Peyer's patch (tissue), 4 donors: ENCODE data around the gene ABLIM1. TPM values are rescaled to one million over a fixed set of nuclear protein-coding genes. Genes with fewer than 3 reads are reported as not detected.

Experiments used
- DNase-seq, 3 donors: peaks; one replicate each; pipeline ENCODE4 v3.0.0-alpha.2; 2017 to 2019
- H3K27ac ChIP-seq, 4 donors: fragments of 200-600 bp; sonication (generic); one replicate each; pipeline ENCODE4 v1.5.1; 2016 to 2019
- H3K27me3 ChIP-seq, 2 donors: fragments of 200-600 bp; sonication (generic); one replicate each; pipeline ENCODE4 v1.5.1; 2019
- H3K36me3 ChIP-seq, 3 donors: fragments of 200-600 bp; sonication (generic); one replicate each; pipeline ENCODE4 v1.5.1; 2016 to 2019
- H3K4me1 ChIP-seq, 4 donors: fragments of 200-600 bp; sonication (generic); one replicate each; pipeline ENCODE4 v1.5.1; 2016 to 2019
- H3K4me3 ChIP-seq, 4 donors: fragments of 200-600 bp; sonication (generic); 1 replicate in 3 of 4; 2 replicates in 1 of 4; pipeline ENCODE4 v1.5.1; 2016 to 2019; ENCODE audit warnings: mild to moderate bottlenecking in 1 of 4
- H3K9me3 ChIP-seq, 4 donors: fragments of 200-600 bp; sonication (generic); one replicate each; pipeline ENCODE4 v1.5.1; 2016 to 2019; ENCODE audit warnings: mild to moderate bottlenecking in 1 of 4
- POLR2A ChIP-seq, 2 donors: fragments of 450-650 bp; IDR thresholded peaks; one replicate each; pipeline ENCODE4 v1.5.1; 2017; ENCODE audit warnings: antibody characterized with exemption in 2 of 2, mild to moderate bottlenecking in 2 of 2, moderate library complexity in 2 of 2
- total RNA-seq, 4 donors: library from RNA; depleted of rRNA; stranded (reverse); fragments of >200 nt; gene quantifications; one replicate each; pipeline ENCODE4 v1.1.0, GENCODE V29; 2016
- TF ChIP-seq, protein P1 (sequence below), 6 experiments: fragments of 450-650 bp in 4 of 6; fragments of 200-600 bp in 2 of 6; sonication (generic) in 1 of 6; IDR thresholded peaks; one replicate each; pipeline ENCODE4 v1.5.1; 2017 to 2019; ENCODE audit warnings: antibody characterized with exemption in 6 of 6, mild to moderate bottlenecking in 3 of 6, moderate library complexity in 1 of 6

ABLIM1 gene
- total RNA-seq, 4 donors from 2014 or later = 91.6 to 145 (median 121) TPM

DNA sequence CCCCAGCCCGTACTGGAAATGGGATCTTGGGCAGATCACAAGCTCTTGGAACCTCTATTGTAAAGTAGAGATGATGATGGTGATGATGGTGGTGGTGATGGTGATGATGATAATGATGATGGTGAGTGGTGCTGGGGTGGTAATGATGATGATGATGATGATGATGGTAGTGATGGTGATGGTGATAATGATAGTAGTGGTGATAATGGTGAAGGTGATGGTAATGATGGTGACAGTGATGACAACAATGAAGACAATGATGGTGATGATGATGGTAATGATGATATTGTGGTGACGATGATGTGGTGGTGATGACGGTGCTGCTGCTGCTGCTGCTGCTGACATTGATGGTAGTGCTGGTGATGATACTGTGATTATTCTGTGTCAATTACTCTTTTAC, 162.8 kb downstream of the ABLIM1 start:
- Histone ChIP-seq H3K4me3 (no peak overlapping the region), H3K36me3 (no peaks in the 10 kb centered on the region), H3K27ac (no peak overlapping the region), H3K27me3 (no peaks in the 10 kb centered on the region), H3K9me3 (no peaks in the 10 kb centered on the region), H3K4me1 (peaks cover 0 to 38% (median 19%) of the 10 kb centered on the region in 4 donors)
- TF ChIP-seq POLR2A (IDR thresholded peaks at IDR 0.05) = no peak
- TF ChIP-seq, protein P1, sequence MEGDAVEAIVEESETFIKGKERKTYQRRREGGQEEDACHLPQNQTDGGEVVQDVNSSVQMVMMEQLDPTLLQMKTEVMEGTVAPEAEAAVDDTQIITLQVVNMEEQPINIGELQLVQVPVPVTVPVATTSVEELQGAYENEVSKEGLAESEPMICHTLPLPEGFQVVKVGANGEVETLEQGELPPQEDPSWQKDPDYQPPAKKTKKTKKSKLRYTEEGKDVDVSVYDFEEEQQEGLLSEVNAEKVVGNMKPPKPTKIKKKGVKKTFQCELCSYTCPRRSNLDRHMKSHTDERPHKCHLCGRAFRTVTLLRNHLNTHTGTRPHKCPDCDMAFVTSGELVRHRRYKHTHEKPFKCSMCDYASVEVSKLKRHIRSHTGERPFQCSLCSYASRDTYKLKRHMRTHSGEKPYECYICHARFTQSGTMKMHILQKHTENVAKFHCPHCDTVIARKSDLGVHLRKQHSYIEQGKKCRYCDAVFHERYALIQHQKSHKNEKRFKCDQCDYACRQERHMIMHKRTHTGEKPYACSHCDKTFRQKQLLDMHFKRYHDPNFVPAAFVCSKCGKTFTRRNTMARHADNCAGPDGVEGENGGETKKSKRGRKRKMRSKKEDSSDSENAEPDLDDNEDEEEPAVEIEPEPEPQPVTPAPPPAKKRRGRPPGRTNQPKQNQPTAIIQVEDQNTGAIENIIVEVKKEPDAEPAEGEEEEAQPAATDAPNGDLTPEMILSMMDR (IDR thresholded peaks at IDR 0.05) = no peak
- DNase-seq = no peak

DNA sequence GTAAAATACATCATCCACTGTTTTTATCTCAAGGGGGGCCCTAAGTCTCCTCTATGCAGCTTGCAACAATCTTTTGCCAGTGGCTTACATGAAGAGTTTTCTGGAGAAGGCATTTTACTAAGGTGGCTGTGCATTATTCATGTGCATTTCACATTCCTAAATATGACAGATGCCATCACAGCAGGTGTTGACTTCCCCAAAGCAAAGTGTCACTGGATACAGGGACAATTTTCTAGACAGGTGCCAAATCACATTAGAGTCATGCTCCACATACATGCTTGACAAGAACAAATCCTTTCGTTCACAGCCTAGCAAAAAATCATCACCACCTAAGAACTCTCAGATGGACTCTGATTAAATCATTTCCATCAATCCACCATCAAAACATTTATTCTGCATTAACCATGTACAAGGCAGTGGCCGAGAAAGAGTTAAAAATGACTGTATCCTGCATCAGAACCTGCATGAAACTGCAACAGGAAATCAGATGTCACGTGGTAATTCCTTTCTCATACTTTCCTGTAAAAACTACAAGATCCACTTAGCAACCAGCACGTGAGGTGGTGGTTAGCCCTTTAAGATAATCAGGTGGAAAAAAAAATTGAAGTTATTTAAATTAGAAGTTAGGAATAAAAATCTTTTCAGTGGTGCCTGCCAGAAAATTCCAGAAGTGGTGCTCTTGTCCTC, 165.6 kb downstream of the ABLIM1 start:
- Histone ChIP-seq H3K9me3 (no peaks in the 10 kb centered on the region), H3K27me3 (no peaks in the 10 kb centered on the region), H3K4me3 (no peak overlapping the region), H3K4me1 (peaks cover 0 to 16% (median 8%) of the 10 kb centered on the region in 4 donors), H3K36me3 (peaks cover 0 to 7% (median 0%) of the 10 kb centered on the region in 3 donors), H3K27ac (peak overlapping the region in 1 of 4 donors; percentile 0)
- DNase-seq = peak in 1 of 3 donors; percentile 41
- no peak for TF ChIP-seq POLR2A (IDR thresholded peaks at IDR 0.05)
- TF ChIP-seq, protein P1 (IDR thresholded peaks at IDR 0.05) = no peak

DNA sequence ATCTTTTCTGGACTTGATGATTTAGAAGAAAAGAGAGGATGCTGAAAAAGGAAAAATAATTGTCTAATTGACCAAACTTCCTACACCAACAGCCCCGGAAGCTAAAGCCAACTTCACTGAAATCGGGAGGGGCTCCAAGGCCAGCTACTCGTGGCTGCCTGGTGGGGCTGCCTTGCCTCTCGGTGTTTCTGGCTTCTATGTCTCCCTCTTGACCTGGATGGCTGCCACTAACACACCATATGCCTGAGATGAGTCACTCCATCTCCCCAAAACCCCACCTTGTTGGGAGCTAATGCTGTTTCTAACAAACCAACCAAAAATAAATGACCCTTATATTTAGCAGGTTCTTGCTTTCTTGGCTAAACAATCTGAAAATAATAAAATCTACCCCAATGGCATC, 166.1 kb downstream of the ABLIM1 start:
- Histone ChIP-seq H3K4me1 (peaks cover 0 to 16% (median 8%) of the 10 kb centered on the region in 4 donors), H3K27ac (no peak overlapping the region), H3K36me3 (peaks cover 0 to 13% (median 0%) of the 10 kb centered on the region in 3 donors), H3K4me3 (no peak overlapping the region), H3K27me3 (no peaks in the 10 kb centered on the region), H3K9me3 (no peaks in the 10 kb centered on the region)
- TF ChIP-seq, protein P1 (IDR thresholded peaks at IDR 0.05) = no peak
- TF ChIP-seq POLR2A (IDR thresholded peaks at IDR 0.05) = no peak
- DNase-seq = no peak

DNA sequence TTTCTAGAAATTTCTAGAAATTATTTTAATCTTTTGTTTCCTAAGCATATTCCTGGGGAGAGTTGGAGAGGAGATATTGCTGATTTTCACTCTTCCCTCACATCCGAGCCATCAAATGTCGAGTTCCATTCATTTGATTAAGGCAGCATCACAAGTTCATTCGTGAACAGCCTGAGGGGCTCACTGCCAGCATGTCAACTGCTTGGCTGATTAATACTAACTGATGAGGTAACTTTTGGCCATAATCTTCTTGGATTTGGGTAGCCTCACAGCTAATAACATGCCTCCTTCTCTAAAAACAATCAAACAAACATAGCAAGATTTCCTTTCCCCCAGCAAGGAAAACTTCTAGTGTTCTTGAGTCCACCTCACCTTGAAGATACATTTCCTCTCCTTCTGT, 166.7 kb downstream of the ABLIM1 start:
- DNase-seq = peak in 1 of 3 donors; percentile 52
- H3K9me3 ChIP-seq = no peaks in the 10 kb centered on the region
- TF ChIP-seq, protein P1 (IDR thresholded peaks at IDR 0.05) = no peak
- no peak for TF ChIP-seq POLR2A (IDR thresholded peaks at IDR 0.05)
- peaks cover 0 to 16% (median 8%) of the 10 kb centered on the region in 4 donors for H3K4me1 ChIP-seq
- no peak overlapping the region for H3K27ac ChIP-seq
- H3K4me3 ChIP-seq = no peak overlapping the region
- peaks cover 0 to 18% (median 0%) of the 10 kb centered on the region in 3 donors for H3K36me3 ChIP-seq
- no peaks in the 10 kb centered on the region for H3K27me3 ChIP-seq

DNA sequence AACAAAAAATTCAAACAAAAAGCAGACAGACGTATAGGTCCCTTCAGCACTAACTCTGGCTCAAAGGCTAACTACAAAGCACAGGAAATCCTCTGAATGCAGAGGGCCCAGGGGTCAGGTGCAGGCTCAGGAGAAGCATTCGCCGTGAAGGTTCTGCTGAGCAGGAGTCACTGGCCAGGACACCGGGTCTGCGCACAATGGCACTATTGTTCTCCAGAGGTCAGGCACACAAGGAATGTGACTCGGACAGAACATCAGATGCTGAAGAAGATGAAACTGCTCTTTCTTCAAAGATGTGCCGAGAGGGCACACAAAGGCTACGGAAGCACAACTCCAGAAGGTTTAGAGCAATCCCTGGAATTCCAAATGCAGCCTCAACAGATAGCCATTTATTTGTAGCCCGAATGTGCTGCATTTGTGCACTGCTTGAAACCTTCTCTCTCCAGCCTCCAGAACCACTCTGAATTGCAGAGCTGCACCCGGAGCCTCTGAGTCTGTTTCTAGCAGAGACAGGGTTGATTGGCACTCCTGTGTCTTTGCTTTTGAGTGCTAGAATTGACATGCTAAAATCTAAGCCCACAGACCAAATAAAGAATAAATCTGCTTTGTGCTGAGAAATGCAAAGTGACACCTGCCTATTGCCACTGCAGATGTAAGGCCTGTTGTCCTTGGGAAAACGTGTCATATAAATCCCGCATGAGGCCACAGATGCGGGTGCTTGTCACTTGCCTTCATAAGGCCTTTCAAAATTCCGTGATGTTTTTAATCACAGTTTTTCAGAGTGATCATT, 168.4 kb downstream of the ABLIM1 start:
- no peak for DNase-seq
- Histone ChIP-seq H3K27ac (no peak overlapping the region), H3K36me3 (peaks cover 0 to 31% (median 0%) of the 10 kb centered on the region in 3 donors), H3K4me3 (no peak overlapping the region), H3K4me1 (peaks cover 0 to 16% (median 8%) of the 10 kb centered on the region in 4 donors), H3K9me3 (no peaks in the 10 kb centered on the region), H3K27me3 (no peaks in the 10 kb centered on the region)
- TF ChIP-seq, protein P1 (IDR thresholded peaks at IDR 0.05) = no peak
- TF ChIP-seq POLR2A (IDR thresholded peaks at IDR 0.05) = no peak
